HCT116 (cell line): ENCODE results near the gene ARL6IP4. TPM values are rescaled to one million over a fixed set of nuclear protein-coding genes. Genes with fewer than 3 reads are reported as not detected.

Experiments
- ATAC-seq: fragments of 200-7000 bp; cut with Tn5 transposase; 2 replicates; pipeline ENCODE4 v1.9.1; 2020; ENCODE audit warnings: mild to moderate bottlenecking, moderate library complexity
- BruUV-seq: library from RNA; stranded (reverse); fragments of 400-500 nt; replicated peaks from 2 replicates; lab custom pipeline; 2021; lab: Mats Ljungman, UMichigan
- CTCF ChIA-PET: fragments of 300-600 bp; sonication (Branson Sonifier 250); formaldehyde crosslinking; loops from one replicate; lab custom pipeline; 2021; ENCODE audit warnings: antibody characterized with exemption; lab: Charles Lee
- POLR2A ChIA-PET: fragments of 300-600, 350-600 bp; sonication (Branson Sonifier 250); formaldehyde crosslinking; loops from one replicate; lab custom pipeline; 2021; ENCODE audit warnings: antibody characterized with exemption; lab: Charles Lee
- RAD21 ChIA-PET, 2 experiments: fragments of 300-600 bp; sonication (Branson Sonifier 250); formaldehyde crosslinking; loops; one replicate each; lab custom pipeline; 2023; ENCODE audit warnings: low total read pairs in 2 of 2; ENCODE audit not compliant: uncharacterized antibody in 2 of 2, unreplicated experiment in 2 of 2, low non-redundant PET in 1 of 2; lab: Charles Lee
- DNase-seq: peaks from one replicate; pipeline ENCODE4 v3.0.0-alpha.2; 2010; ENCODE audit warnings: low read depth, low spot score
- H2AFZ ChIP-seq: fragments of 200-600 bp; shearing (Covaris generic), sonication (generic); 2 replicates; pipeline ENCODE4 v1.6.1; 2017; ENCODE audit warnings: low read depth, mixed run types, mixed read lengths, antibody characterized with exemption, low read length; ENCODE audit not compliant: poor library complexity, severe bottlenecking
- H3K27ac ChIP-seq: 2 replicates; pipeline ENCODE4 v1.5.1; 2012; ENCODE audit warnings: low read depth, low read length
- H3K27me3 ChIP-seq: fragments of 200-600 bp; sonication (generic); 2 replicates; pipeline ENCODE4 v1.6.1; 2016; ENCODE audit warnings: mixed run types, low read length, mixed read lengths; ENCODE audit not compliant: insufficient read depth
- H3K36me3 ChIP-seq, 2 experiments: fragments of 200-500 bp in 1 of 2; fragments of 200-600 bp in 1 of 2; sonication (Bioruptor generic) in 1 of 2; sonication (generic) in 1 of 2; 2 replicates each; pipeline versions ENCODE4 v1.5.1 to v1.6.1; 2014 to 2016; ENCODE audit warnings: low read length in 2 of 2, inconsistent platforms in 1 of 2, mixed read lengths in 1 of 2, mixed run types in 1 of 2; ENCODE audit not compliant: insufficient read depth in 2 of 2, control insufficient read depth in 1 of 2
- H3K4me1 ChIP-seq, 2 experiments: fragments of 200-600 bp in 1 of 2; sonication (generic) in 1 of 2; 2 replicates each; pipeline versions ENCODE4 v1.5.1 to v1.6.1; 2012 to 2017; ENCODE audit warnings: low read length in 2 of 2, inconsistent platforms in 1 of 2, mild to moderate bottlenecking in 1 of 2, mixed read lengths in 1 of 2, mixed run types in 1 of 2, moderate library complexity in 1 of 2; ENCODE audit not compliant: insufficient read depth in 2 of 2, control insufficient read depth in 1 of 2
- H3K4me2 ChIP-seq: fragments of 200-600 bp; sonication (generic); 2 replicates; pipeline ENCODE4 v1.6.1; 2017; ENCODE audit warnings: mixed run types, low read length, mixed read lengths
- H3K4me3 ChIP-seq, 2 experiments: fragments of 200-600 bp in 1 of 2; sonication (generic) in 1 of 2; replicated peaks in 1 of 2; 2 replicates each; pipeline ENCODE4 v1.5.1; 2011 to 2016; ENCODE audit warnings: low read length in 2 of 2, control low read depth in 1 of 2, low read depth in 1 of 2, mild to moderate bottlenecking in 1 of 2, mixed read lengths in 1 of 2, mixed run types in 1 of 2
- H3K79me2 ChIP-seq: fragments of 200-600 bp; sonication (generic); 2 replicates; pipeline ENCODE4 v1.6.1; 2017; ENCODE audit warnings: mild to moderate bottlenecking, mixed run types, low read length, moderate library complexity, mixed read lengths; ENCODE audit not compliant: insufficient read depth
- H3K9ac ChIP-seq: fragments of 200-600 bp; sonication (generic); 2 replicates; pipeline ENCODE4 v1.6.1; 2016; ENCODE audit warnings: low read length, mixed read lengths
- H3K9me2 ChIP-seq: fragments of 200-600 bp; sonication (generic), shearing (Covaris generic); 2 replicates; pipeline ENCODE4 v1.6.1; 2017; ENCODE audit warnings: mixed run types, mild to moderate bottlenecking, moderate library complexity; ENCODE audit not compliant: insufficient read depth
- H3K9me3 ChIP-seq, 2 experiments: fragments of 200-500 bp in 1 of 2; fragments of 200-600 bp in 1 of 2; sonication (Bioruptor generic) in 1 of 2; sonication (generic) in 1 of 2; 2 replicates each; pipeline ENCODE4 v1.6.1; 2014 to 2017; ENCODE audit warnings: low read length in 2 of 2, mixed read lengths in 2 of 2, inconsistent platforms in 1 of 2, low read depth in 1 of 2, mild to moderate bottlenecking in 1 of 2, mixed run types in 1 of 2, moderate library complexity in 1 of 2; ENCODE audit not compliant: control insufficient read depth in 1 of 2, insufficient read depth in 1 of 2
- H4K20me1 ChIP-seq: fragments of 200-600 bp; sonication (generic), shearing (Covaris generic); 2 replicates; pipeline ENCODE4 v1.6.1; 2017; ENCODE audit warnings: mixed run types, mild to moderate bottlenecking, moderate library complexity; ENCODE audit not compliant: insufficient read depth
- CEBPB ChIP-seq: IDR thresholded peaks from 2 replicates; pipeline ENCODE4 v1.6.1; 2012; ENCODE audit warnings: low read depth
- EGR1 ChIP-seq: IDR thresholded peaks from 2 replicates; pipeline ENCODE4 v1.6.1; 2012; ENCODE audit warnings: low read depth
- ELF1 ChIP-seq: IDR thresholded peaks from 2 replicates; pipeline ENCODE4 v1.6.1; 2012; ENCODE audit warnings: low read depth, borderline replicate concordance
- EZH2 ChIP-seq: fragments of 200-600 bp; sonication (generic); IDR thresholded peaks from 2 replicates; pipeline ENCODE4 v1.6.1; 2017; ENCODE audit warnings: antibody characterized with exemption, mixed run types
- EZH2phosphoT487 ChIP-seq: fragments of 200-600 bp; IDR thresholded peaks from 2 replicates; pipeline ENCODE4 v1.6.1; 2018; ENCODE audit warnings: antibody characterized with exemption, borderline replicate concordance
- FOSL1 ChIP-seq: IDR thresholded peaks from 2 replicates; pipeline ENCODE4 v1.6.1; 2012; ENCODE audit warnings: low read depth
- SIN3A ChIP-seq: IDR thresholded peaks from 2 replicates; pipeline ENCODE4 v1.6.1; 2012; ENCODE audit warnings: low read depth
- SRF ChIP-seq: IDR thresholded peaks from 2 replicates; pipeline ENCODE4 v1.6.1; 2012; ENCODE audit warnings: low read depth
- TCF7L2 ChIP-seq: IDR thresholded peaks from 2 replicates; pipeline ENCODE4 v1.7.0; 2011; ENCODE audit warnings: borderline replicate concordance, inconsistent platforms; ENCODE audit not compliant: insufficient read depth, insufficient read length; ENCODE audit errors: extremely low read depth
- YY1 ChIP-seq: IDR thresholded peaks from 2 replicates; pipeline ENCODE4 v1.6.1; 2011; ENCODE audit warnings: low read length, low read depth, moderate library complexity, mild to moderate bottlenecking; ENCODE audit not compliant: insufficient replicate concordance; ENCODE audit errors: extremely low read depth
- intact Hi-C: fragments of 100-400 bp; cut with micrococcal nuclease; formaldehyde crosslinking; loops from 2 replicates; pipeline ENCODE4 v1.10.0; 2022
- total RNA-seq: library from RNA; stranded (reverse); gene quantifications from one replicate; pipeline ENCODE4 v1.2.1, GENCODE V29; 2021; ENCODE audit not compliant: unreplicated experiment
- TF ChIP-seq, protein P1 (sequence below): IDR thresholded peaks from 2 replicates; pipeline ENCODE4 v1.6.1; 2012; ENCODE audit warnings: low read depth

ARL6IP4 gene
- total RNA-seq, 1 experiment from 2014 or later, result 128 TPM

DNA sequence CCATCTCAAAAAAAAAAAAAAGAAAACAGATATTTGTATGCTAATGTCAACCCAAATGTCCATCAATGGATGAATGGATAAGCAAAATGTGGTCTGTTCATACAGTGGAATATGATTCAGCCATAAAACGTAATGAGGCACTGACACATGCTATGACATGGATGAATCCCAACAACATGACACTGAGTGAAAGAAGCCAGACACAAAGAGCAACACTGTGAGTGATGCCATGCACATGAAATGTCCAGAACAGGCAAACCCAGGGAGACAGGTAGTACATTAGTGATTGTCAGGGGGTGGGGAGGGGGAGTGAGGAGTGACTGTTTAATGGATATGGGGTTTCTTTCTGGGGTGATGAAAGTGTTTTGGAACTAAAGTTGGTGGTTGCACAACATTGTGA is 50.2 kb downstream of the ARL6IP4 start:
- H3K36me3 ChIP-seq, result no peaks in the 10 kb centered on the region
- H3K9me3 ChIP-seq, result no peaks in the 10 kb centered on the region
- no peak for TF ChIP-seq TCF7L2
- H3K4me1 ChIP-seq, result no peaks in the 10 kb centered on the region
- H2AFZ ChIP-seq, result no peak overlapping the region
- ChIA-PET RAD21 (no interaction called here), POLR2A (no interaction called here), CTCF (no interaction called here)
- no peak for DNase-seq
- no peaks in the 10 kb centered on the region for H3K79me2 ChIP-seq
- no peak overlapping the region for H3K4me2 ChIP-seq
- H3K9ac ChIP-seq, result no peak overlapping the region
- BruUV-seq, result no TSS peak
- no peaks in the 10 kb centered on the region for H3K27me3 ChIP-seq
- H3K9me2 ChIP-seq, result no peaks in the 10 kb centered on the region
- intact Hi-C loops, result no loop called here
- H3K4me3 ChIP-seq, result no peak overlapping the region
- no peak overlapping the region for H3K27ac ChIP-seq
- H4K20me1 ChIP-seq, result no peaks in the 10 kb centered on the region
- ATAC-seq, result no peak

GRCh38 chr12:123031171-123031845 is 50.8 kb downstream of the ARL6IP4 start:
- POLR2A ChIA-PET, result no interaction called here
- Histone ChIP-seq H3K9me2 (no peaks in the 10 kb centered on the region), H3K9me3 (no peaks in the 10 kb centered on the region), H3K27me3 (no peaks in the 10 kb centered on the region), H3K4me2 (no peak overlapping the region), H3K4me1 (no peaks in the 10 kb centered on the region), H3K36me3 (no peaks in the 10 kb centered on the region), H3K9ac (no peak overlapping the region), H2AFZ (no peak overlapping the region), H3K79me2 (no peaks in the 10 kb centered on the region), H4K20me1 (no peaks in the 10 kb centered on the region), H3K4me3 (no peak overlapping the region), H3K27ac (no peak overlapping the region)
- DNase-seq (no peak), ATAC-seq (no peak)
- intact Hi-C loops, result no loop called here
- BruUV-seq, result no TSS peak
- CTCF ChIA-PET, result no interaction called here
- TF ChIP-seq EZH2phosphoT487 (no peak), YY1 (no peak), ELF1 (no peak), SIN3A (no peak), SRF (no peak), EGR1 (no peak), FOSL1 (no peak), CEBPB (no peak), EZH2 (no peak)
- TF ChIP-seq, protein P1, sequence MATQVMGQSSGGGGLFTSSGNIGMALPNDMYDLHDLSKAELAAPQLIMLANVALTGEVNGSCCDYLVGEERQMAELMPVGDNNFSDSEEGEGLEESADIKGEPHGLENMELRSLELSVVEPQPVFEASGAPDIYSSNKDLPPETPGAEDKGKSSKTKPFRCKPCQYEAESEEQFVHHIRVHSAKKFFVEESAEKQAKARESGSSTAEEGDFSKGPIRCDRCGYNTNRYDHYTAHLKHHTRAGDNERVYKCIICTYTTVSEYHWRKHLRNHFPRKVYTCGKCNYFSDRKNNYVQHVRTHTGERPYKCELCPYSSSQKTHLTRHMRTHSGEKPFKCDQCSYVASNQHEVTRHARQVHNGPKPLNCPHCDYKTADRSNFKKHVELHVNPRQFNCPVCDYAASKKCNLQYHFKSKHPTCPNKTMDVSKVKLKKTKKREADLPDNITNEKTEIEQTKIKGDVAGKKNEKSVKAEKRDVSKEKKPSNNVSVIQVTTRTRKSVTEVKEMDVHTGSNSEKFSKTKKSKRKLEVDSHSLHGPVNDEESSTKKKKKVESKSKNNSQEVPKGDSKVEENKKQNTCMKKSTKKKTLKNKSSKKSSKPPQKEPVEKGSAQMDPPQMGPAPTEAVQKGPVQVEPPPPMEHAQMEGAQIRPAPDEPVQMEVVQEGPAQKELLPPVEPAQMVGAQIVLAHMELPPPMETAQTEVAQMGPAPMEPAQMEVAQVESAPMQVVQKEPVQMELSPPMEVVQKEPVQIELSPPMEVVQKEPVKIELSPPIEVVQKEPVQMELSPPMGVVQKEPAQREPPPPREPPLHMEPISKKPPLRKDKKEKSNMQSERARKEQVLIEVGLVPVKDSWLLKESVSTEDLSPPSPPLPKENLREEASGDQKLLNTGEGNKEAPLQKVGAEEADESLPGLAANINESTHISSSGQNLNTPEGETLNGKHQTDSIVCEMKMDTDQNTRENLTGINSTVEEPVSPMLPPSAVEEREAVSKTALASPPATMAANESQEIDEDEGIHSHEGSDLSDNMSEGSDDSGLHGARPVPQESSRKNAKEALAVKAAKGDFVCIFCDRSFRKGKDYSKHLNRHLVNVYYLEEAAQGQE, result no peak
- RAD21 ChIA-PET, result no interaction called here
